H4 (cell line): ENCODE data around the gene PROM2. TPM values are rescaled to one million over a fixed set of nuclear protein-coding genes. Genes with fewer than 3 reads are reported as not detected.

ENCODE experiments used
- total RNA-seq: library from RNA; depleted of rRNA; stranded (reverse); fragments of >200 nt; shearing (Covaris generic); gene quantifications from 2 replicates; pipeline ENCODE4 v1.2.3, GENCODE V29; 2014; rRNA removed

Gene PROM2
- total RNA-seq, 1 experiment from 2014 or later: 0.10 TPM

Other genes with a start within 250 kb of the PROM2 start
- gene MAL, start 248.7 kb upstream of the PROM2 start, total RNA-seq: not detected in 2 replicates
- 44.5 and 55.1 TPM in 2 replicates for gene MRPS5, start 152.6 kb upstream of the PROM2 start, total RNA-seq
- gene ZNF514, start 114.6 kb upstream of the PROM2 start, total RNA-seq: 2.7 and 5.4 TPM in 2 replicates
- gene ZNF2, start 108.6 kb upstream of the PROM2 start, total RNA-seq: 5.0 and 5.6 TPM in 2 replicates
- gene ZNF892, start 66.9 kb upstream of the PROM2 start, total RNA-seq: 0.70 and 2.0 TPM in 2 replicates
- 4.3 and 6.1 TPM in 2 replicates for gene KCNIP3, start 22.9 kb downstream of the PROM2 start, total RNA-seq
- 15.5 and 19.4 TPM in 2 replicates for gene FAHD2A, start 128.3 kb downstream of the PROM2 start, total RNA-seq
- gene TRIM43B, start 210.3 kb downstream of the PROM2 start, total RNA-seq: not detected in 2 replicates